ENCODE results near the gene ZNF263.
A peak's percentile ranks its signal among the peaks of the same experiment; 100 is the strongest.

The ZNF263 gene

DNA sequence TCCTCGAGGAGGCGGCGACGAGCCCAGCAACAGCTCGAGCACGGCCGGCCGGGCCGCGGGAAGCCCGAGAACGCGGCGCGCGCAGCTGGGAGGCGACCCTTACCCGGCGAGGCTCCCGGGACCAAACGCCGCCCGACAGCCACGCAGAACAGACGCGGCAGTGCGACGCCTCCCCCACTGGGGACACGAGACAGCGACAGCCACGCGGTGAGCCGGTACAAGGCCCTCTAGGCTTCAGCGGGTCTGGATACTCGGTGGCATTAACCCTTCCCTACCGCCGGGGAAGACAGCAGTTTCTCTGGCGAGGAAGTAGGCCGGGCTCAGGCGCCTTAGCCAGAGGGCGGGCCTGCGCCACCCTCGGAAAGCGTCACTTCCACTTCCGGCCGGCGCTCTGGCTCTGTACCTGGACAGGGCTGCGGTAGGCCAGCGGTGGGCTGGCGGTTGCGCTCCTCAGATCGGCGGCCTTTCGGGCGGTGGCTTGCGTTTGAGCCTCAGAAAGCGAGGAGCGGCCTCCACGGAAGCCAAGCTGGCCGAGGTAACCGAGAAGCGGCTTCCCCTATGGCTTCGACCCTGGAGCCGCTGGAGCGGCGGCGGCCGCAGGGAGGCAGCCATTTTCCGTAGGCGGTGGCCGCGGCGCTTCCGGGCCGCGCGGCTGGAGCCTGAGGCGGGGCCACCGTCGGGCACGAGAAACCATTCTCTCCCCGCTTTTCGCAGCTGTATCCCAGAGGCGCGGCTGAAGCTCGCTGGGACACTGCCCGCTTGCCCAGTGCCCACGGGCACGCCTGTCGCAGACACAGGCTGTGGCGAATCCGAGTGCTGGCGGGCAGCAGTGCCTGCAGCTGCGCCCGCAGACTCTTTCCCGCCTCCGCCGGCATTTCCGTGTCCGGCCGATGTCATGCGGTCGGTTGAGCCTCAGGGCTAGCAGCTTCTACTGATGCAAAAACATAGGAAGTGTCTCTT lies 22.1 kb downstream of the ZNF263 start, which contains the start of the genes TIGD7 and ZNF75A (continued):
- TF ChIP-seq ZNF341 (tag by site-specific recombination; IDR thresholded peaks at IDR 0.05; ENCODE audit: low read depth) = 0 out of 2 replicates have a peak, but pooled peaks have one; percentile 5
- no peak for TF ChIP-seq ZNF274 (IDR thresholded peaks at IDR 0.05; ENCODE audit: low read length)
- no peak for TF ChIP-seq ZNF274 (tag by site-specific recombination; IDR thresholded peaks at IDR 0.05; ENCODE audit: borderline replicate concordance)
- TF ChIP-seq ZNF600 (tag by site-specific recombination; IDR thresholded peaks at IDR 0.05) = peak; percentile 97
- TF ChIP-seq ZNF571 (tag by site-specific recombination; IDR thresholded peaks at IDR 0.05) = no peak
- no peak for TF ChIP-seq ZNF768 (tag by site-specific recombination; IDR thresholded peaks at IDR 0.05)
- peak; percentile 68; the same call in 1 of the 2 replicates for TF ChIP-seq ZNF548 (tag by site-specific recombination; IDR thresholded peaks at IDR 0.05)
- TF ChIP-seq WT1 (tag by site-specific recombination; IDR thresholded peaks at IDR 0.05) = no peak
- TF ChIP-seq GLIS2 (tag by site-specific recombination; IDR thresholded peaks at IDR 0.05) = no peak
- TF ChIP-seq, protein P1, sequence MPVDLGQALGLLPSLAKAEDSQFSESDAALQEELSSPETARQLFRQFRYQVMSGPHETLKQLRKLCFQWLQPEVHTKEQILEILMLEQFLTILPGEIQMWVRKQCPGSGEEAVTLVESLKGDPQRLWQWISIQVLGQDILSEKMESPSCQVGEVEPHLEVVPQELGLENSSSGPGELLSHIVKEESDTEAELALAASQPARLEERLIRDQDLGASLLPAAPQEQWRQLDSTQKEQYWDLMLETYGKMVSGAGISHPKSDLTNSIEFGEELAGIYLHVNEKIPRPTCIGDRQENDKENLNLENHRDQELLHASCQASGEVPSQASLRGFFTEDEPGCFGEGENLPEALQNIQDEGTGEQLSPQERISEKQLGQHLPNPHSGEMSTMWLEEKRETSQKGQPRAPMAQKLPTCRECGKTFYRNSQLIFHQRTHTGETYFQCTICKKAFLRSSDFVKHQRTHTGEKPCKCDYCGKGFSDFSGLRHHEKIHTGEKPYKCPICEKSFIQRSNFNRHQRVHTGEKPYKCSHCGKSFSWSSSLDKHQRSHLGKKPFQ (tag by site-specific recombination; IDR thresholded peaks at IDR 0.05) = no peak
- TF ChIP-seq BCL11B (tag by site-specific recombination; IDR thresholded peaks at IDR 0.05; ENCODE audit: low read depth) = no peak
- no peak for TF ChIP-seq ZNF626 (tag by site-specific recombination; IDR thresholded peaks at IDR 0.05)
- TF ChIP-seq, protein P2, sequence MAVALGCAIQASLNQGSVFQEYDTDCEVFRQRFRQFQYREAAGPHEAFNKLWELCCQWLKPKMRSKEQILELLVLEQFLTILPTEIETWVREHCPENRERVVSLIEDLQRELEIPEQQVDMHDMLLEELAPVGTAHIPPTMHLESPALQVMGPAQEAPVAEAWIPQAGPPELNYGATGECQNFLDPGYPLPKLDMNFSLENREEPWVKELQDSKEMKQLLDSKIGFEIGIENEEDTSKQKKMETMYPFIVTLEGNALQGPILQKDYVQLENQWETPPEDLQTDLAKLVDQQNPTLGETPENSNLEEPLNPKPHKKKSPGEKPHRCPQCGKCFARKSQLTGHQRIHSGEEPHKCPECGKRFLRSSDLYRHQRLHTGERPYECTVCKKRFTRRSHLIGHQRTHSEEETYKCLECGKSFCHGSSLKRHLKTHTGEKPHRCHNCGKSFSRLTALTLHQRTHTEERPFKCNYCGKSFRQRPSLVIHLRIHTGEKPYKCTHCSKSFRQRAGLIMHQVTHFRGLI (tag by site-specific recombination; IDR thresholded peaks at IDR 0.05) = peak; percentile 87
- TF ChIP-seq, protein P3, sequence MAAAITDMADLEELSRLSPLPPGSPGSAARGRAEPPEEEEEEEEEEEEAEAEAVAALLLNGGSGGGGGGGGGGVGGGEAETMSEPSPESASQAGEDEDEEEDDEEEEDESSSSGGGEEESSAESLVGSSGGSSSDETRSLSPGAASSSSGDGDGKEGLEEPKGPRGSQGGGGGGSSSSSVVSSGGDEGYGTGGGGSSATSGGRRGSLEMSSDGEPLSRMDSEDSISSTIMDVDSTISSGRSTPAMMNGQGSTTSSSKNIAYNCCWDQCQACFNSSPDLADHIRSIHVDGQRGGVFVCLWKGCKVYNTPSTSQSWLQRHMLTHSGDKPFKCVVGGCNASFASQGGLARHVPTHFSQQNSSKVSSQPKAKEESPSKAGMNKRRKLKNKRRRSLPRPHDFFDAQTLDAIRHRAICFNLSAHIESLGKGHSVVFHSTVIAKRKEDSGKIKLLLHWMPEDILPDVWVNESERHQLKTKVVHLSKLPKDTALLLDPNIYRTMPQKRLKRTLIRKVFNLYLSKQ (tag by site-specific recombination; IDR thresholded peaks at IDR 0.05; ENCODE audit: borderline replicate concordance) = no peak
- no peak for TF ChIP-seq ZNF776 (tag by site-specific recombination; IDR thresholded peaks at IDR 0.05; ENCODE audit: borderline replicate concordance)
- peak; percentile 89 for TF ChIP-seq YY1 (tag by site-specific recombination; IDR thresholded peaks at IDR 0.05)
- peak; percentile 68 for TF ChIP-seq SP7 (tag by site-specific recombination; IDR thresholded peaks at IDR 0.05)
- TF ChIP-seq SETDB1 (IDR thresholded peaks at IDR 0.05; ENCODE audit: insufficient read length, low read length) = peak; percentile 87
- TF ChIP-seq ZNF112 (tag by site-specific recombination; IDR thresholded peaks at IDR 0.05) = no peak
- TF ChIP-seq ZNF324 (tag by site-specific recombination; IDR thresholded peaks at IDR 0.05) = no peak; the same call in none of the 2 replicates
- no peak for TF ChIP-seq ZNF555 (tag by site-specific recombination; conservative IDR thresholded peaks at IDR 0.05)
- no peak for TF ChIP-seq ZNF175 (tag by site-specific recombination; IDR thresholded peaks at IDR 0.05)
- peak; percentile 77 for TF ChIP-seq ZBTB17 (tag by site-specific recombination; IDR thresholded peaks at IDR 0.05)
- no peak for TF ChIP-seq ZNF621 (tag by site-specific recombination; IDR thresholded peaks at IDR 0.05)
- TF ChIP-seq, protein P4, sequence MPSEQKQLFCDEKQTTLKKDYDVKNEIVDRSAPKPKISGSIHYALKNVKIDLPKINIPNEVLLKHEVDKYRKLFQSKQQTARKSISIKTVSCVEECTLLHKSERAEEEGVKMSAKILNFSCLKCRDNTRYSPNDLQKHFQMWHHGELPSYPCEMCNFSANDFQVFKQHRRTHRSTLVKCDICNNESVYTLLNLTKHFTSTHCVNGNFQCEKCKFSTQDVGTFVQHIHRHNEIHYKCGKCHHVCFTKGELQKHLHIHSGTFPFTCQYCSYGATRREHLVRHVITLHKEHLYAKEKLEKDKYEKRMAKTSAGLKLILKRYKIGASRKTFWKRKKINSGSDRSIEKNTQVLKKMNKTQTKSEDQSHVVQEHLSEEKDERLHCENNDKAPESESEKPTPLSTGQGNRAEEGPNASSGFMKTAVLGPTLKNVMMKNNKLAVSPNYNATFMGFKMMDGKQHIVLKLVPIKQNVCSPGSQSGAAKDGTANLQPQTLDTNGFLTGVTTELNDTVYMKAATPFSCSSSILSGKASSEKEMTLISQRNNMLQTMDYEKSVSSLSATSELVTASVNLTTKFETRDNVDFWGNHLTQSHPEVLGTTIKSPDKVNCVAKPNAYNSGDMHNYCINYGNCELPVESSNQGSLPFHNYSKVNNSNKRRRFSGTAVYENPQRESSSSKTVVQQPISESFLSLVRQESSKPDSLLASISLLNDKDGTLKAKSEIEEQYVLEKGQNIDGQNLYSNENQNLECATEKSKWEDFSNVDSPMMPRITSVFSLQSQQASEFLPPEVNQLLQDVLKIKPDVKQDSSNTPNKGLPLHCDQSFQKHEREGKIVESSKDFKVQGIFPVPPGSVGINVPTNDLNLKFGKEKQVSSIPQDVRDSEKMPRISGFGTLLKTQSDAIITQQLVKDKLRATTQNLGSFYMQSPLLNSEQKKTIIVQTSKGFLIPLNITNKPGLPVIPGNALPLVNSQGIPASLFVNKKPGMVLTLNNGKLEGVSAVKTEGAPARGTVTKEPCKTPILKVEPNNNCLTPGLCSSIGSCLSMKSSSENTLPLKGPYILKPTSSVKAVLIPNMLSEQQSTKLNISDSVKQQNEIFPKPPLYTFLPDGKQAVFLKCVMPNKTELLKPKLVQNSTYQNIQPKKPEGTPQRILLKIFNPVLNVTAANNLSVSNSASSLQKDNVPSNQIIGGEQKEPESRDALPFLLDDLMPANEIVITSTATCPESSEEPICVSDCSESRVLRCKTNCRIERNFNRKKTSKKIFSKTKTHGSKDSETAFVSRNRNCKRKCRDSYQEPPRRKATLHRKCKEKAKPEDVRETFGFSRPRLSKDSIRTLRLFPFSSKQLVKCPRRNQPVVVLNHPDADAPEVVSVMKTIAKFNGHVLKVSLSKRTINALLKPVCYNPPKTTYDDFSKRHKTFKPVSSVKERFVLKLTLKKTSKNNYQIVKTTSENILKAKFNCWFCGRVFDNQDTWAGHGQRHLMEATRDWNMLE (tag by site-specific recombination; conservative IDR thresholded peaks at IDR 0.05; ENCODE audit: low read depth) = peak; percentile 95
- no peak for TF ChIP-seq ZNF302 (tag by site-specific recombination; IDR thresholded peaks at IDR 0.05; ENCODE audit: low read depth)
- TF ChIP-seq KLF9 (tag by site-specific recombination; IDR thresholded peaks at IDR 0.05; ENCODE audit: low read depth) = peak; percentile 43; the same call in 1 of the 2 replicates
- TF ChIP-seq ZBTB48 (tag by site-specific recombination; IDR thresholded peaks at IDR 0.05) = no peak
- no peak for TF ChIP-seq ZNF596 (tag by site-specific recombination; IDR thresholded peaks at IDR 0.05)
- TF ChIP-seq ZFP69B (tag by site-specific recombination; IDR thresholded peaks at IDR 0.05) = peak; percentile 33; the same call in 1 of the 2 replicates
- no peak; the same call in 1 of the 2 replicates for TF ChIP-seq KLF10 (tag by site-specific recombination; IDR thresholded peaks at IDR 0.05)

Data from HEK293 (cell line).